Muscle layer of colon (tissue), 2 donors: ENCODE data around the gene DHX30.

Experiments
- H3K27ac ChIP-seq: one replicate; pipeline ENCODE4 v1.7.0; 2013; ENCODE audit warnings: low read depth, mild to moderate bottlenecking, low read length, moderate library complexity
- H3K27me3 ChIP-seq, 2 donors: one replicate each; pipeline ENCODE4 v1.7.0; 2013; ENCODE audit warnings: low read length in 2 of 2, mild to moderate bottlenecking in 2 of 2; ENCODE audit not compliant: insufficient read depth in 2 of 2, control insufficient read depth in 1 of 2
- H3K36me3 ChIP-seq: one replicate; pipeline ENCODE4 v1.7.0; 2013; ENCODE audit warnings: mild to moderate bottlenecking, low read length; ENCODE audit not compliant: insufficient read depth
- H3K4me1 ChIP-seq: one replicate; pipeline ENCODE4 v1.7.0; 2013; ENCODE audit warnings: mild to moderate bottlenecking, low read length; ENCODE audit not compliant: insufficient read depth
- H3K4me3 ChIP-seq, 2 donors: one replicate each; pipeline ENCODE4 v1.7.0; 2013; ENCODE audit warnings: low read length in 2 of 2, low read depth in 1 of 2, mild to moderate bottlenecking in 1 of 2, moderate library complexity in 1 of 2
- H3K9ac ChIP-seq: one replicate; pipeline ENCODE4 v1.7.0; 2013; ENCODE audit warnings: low read length
- H3K9me3 ChIP-seq: one replicate; pipeline ENCODE4 v1.7.0; 2013; ENCODE audit warnings: mild to moderate bottlenecking, low read length
- donor health status: abdominal sarcoma.
- donor health status: Adenocarcinoma of cecum.

DHX30 gene

GRCh38 chr3:47781685-47782445 lies 21.1 kb upstream of the DHX30 start, which contains the start of gene SMARCC1:
Gene SMARCC1, minus strand, starts transcription at chr3:47781893. Its CDS starts 96 bp downstream, at chr3:47781797.
- peak within 1 kb of the TSS; percentile 67 to 90 for H3K4me3 ChIP-seq
- no peaks in the 10 kb centered on the region for H3K9me3 ChIP-seq
- no peaks in the 10 kb centered on the region for H3K27me3 ChIP-seq
- H3K36me3 ChIP-seq: no peaks in the 10 kb centered on the region
- H3K27ac ChIP-seq: peak within 1 kb of the TSS; percentile 99
- H3K4me1 ChIP-seq: peaks cover 18% of the 10 kb centered on the region
- peak within 1 kb of the TSS; percentile 94 for H3K9ac ChIP-seq

GRCh38 chr3:47782446-47783308 lies 20.3 kb upstream of the DHX30 start:
- Histone ChIP-seq H3K36me3 (no peaks in the 10 kb centered on the region), H3K4me1 (peaks cover 18% of the 10 kb centered on the region), H3K27me3 (no peaks in the 10 kb centered on the region), H3K4me3 (peak overlapping the region; percentile 67 to 90), H3K9ac (peak overlapping the region; percentile 94), H3K9me3 (no peaks in the 10 kb centered on the region), H3K27ac (peak overlapping the region; percentile 99)

DNA sequence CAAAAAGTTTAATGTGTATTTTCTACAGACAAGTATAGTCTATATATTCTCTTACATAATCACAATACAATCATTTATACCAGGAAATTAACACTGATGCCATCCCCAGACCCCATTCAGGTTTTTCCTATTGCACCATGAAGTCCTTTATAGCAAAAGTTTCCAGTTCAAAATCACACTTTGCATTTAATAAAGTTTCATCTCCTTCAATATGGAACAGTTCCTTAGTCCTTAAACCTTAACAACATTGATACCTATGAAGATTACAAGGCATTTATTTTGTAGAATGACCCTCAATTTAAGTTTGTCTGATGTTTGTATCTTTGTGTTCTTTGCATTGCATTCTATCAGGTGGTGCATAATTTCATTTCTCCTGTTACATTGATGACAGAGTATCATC lies 19.3 kb upstream of the DHX30 start:
- no peaks in the 10 kb centered on the region for H3K9me3 ChIP-seq

DNA sequence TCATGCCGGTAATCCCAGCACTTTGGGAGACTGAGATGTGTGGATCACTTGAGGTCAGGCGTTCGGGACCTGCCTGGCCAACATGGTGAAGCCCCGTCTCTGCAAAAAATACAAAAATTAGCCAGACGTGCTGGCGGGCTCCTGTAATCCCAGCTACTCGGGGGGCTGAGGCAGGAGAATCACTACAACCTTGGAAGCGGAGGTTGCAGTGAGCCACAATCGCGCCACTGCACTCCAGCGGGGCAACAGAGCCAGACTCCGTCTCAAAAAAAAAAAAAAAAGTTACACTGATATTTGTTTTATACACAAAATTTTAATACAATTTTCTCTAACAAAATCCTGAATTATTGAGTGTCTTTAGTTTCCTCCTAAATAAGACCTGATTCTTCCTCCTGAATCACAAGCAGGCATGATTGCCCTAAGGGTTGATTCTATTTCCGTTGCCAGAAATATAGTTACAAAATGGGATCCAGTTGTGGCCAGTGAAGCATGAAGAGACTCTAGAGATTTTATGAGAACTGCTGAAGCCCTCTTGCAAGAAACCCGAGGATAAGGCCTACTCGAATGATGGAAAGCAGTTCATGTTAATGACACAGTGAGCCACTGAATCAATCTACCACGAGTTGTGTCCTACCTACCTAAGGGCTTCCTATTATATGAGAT lies 11.6 kb upstream of the DHX30 start:
- Histone ChIP-seq H3K4me3 (no peak overlapping the region), H3K9me3 (no peaks in the 10 kb centered on the region), H3K27me3 (no peaks in the 10 kb centered on the region), H3K27ac (no peak overlapping the region), H3K9ac (no peak overlapping the region), H3K36me3 (no peaks in the 10 kb centered on the region), H3K4me1 (no peaks in the 10 kb centered on the region)

More for the DNA sequence above, 19.3 kb upstream of the DHX30 start:
- Histone ChIP-seq H3K27me3 (no peaks in the 10 kb centered on the region), H3K27ac (no peak overlapping the region), H3K9ac (no peak overlapping the region), H3K4me1 (peaks cover 18% of the 10 kb centered on the region), H3K36me3 (no peaks in the 10 kb centered on the region), H3K4me3 (no peak overlapping the region)

- H3K4me1 ChIP-seq: no peaks in the 10 kb centered on the region
- H3K9ac ChIP-seq: no peak overlapping the region
- H3K27ac ChIP-seq: no peak overlapping the region
- no peaks in the 10 kb centered on the region for H3K36me3 ChIP-seq
- H3K9me3 ChIP-seq: no peaks in the 10 kb centered on the region
- no peak overlapping the region for H3K4me3 ChIP-seq
- no peaks in the 10 kb centered on the region for H3K27me3 ChIP-seq
Observed at GRCh38 chr3:47792699-47793098, 10.2 kb upstream of the DHX30 start.

- Histone ChIP-seq H3K4me1 (no peaks in the 10 kb centered on the region), H3K9me3 (no peaks in the 10 kb centered on the region), H3K27ac (no peak overlapping the region), H3K27me3 (no peaks in the 10 kb centered on the region), H3K9ac (no peak overlapping the region), H3K36me3 (no peaks in the 10 kb centered on the region), H3K4me3 (no peak overlapping the region)
Observed at GRCh38 chr3:47794544-47794943, 8.4 kb upstream of the DHX30 start.

- Histone ChIP-seq H3K9me3 (no peaks in the 10 kb centered on the region), H3K9ac (no peak overlapping the region), H3K4me1 (peaks cover 20% of the 10 kb centered on the region), H3K36me3 (no peaks in the 10 kb centered on the region), H3K27ac (no peak overlapping the region), H3K27me3 (no peaks in the 10 kb centered on the region), H3K4me3 (no peak overlapping the region)
Observed at GRCh38 chr3:47799733-47800132, 3.2 kb upstream of the DHX30 start.

- H3K4me3 ChIP-seq: peak overlapping the region; percentile 69 to 82
Observed at GRCh38 chr3:47803480-47804025, 615 bp downstream of the DHX30 start.

GRCh38 chr3:47804577-47804976 lies 1.6 kb downstream of the DHX30 start:
- Histone ChIP-seq H3K9ac (no peak overlapping the region), H3K4me1 (peaks cover 20% of the 10 kb centered on the region), H3K36me3 (peaks cover 4% of the 10 kb centered on the region), H3K9me3 (no peaks in the 10 kb centered on the region), H3K4me3 (no peak overlapping the region), H3K27ac (no peak overlapping the region), H3K27me3 (no peaks in the 10 kb centered on the region)

More at GRCh38 chr3:47803480-47804025, 615 bp downstream of the DHX30 start:
- peak overlapping the region; percentile 79 for H3K9ac ChIP-seq
- no peaks in the 10 kb centered on the region for H3K36me3 ChIP-seq
- H3K27me3 ChIP-seq: no peaks in the 10 kb centered on the region
- peak overlapping the region; percentile 88 for H3K27ac ChIP-seq
- peaks cover 20% of the 10 kb centered on the region for H3K4me1 ChIP-seq
- H3K9me3 ChIP-seq: no peaks in the 10 kb centered on the region

DNA sequence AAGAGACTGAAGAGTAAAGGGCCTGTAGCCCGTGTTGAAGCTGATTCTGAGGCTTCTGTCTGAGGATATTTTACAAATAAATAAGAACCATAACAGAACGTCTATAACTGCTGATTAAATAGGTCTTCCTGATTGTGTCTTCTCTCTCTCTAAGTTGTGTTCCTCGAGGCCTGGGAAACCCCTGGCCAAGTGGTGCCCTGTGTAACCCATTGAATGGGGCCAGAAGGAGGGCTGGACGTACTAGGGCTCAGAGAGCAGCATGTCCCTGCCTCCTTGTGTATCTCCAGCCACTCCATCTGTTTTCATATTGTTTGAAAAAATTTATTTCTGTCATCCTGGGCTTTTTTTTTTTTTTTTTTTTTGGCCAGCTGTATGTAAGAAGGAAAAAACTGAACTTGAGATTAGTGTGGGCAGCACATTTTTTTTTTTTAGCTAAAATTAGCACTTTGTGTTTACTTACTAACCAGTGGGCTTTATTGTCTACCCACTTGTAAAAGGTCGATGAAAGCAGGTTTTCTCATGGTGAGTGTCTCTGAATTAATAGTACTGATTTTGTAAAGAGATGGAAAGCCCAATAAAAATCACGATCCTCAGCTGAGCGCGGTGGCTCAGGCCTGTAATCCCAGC lies 10.7 kb downstream of the DHX30 start:
- no peaks in the 10 kb centered on the region for H3K27me3 ChIP-seq
- no peak overlapping the region for H3K4me3 ChIP-seq
- H3K9ac ChIP-seq: no peak overlapping the region
- H3K36me3 ChIP-seq: peaks cover 56% of the 10 kb centered on the region
- no peaks in the 10 kb centered on the region for H3K9me3 ChIP-seq
- H3K4me1 ChIP-seq: no peaks in the 10 kb centered on the region
- H3K27ac ChIP-seq: no peak overlapping the region
